HG03575 (cell line): ENCODE results near the gene LYPD3.

Experiments used
- ATAC-seq: cut with Tn5 transposase; IDR thresholded peaks from one replicate; pipeline ENCODE4 v1.9.1; 2021; ENCODE audit not compliant: unreplicated experiment, insufficient number of reproducible peaks, low FRiP score; ENCODE audit errors: extremely low read depth

Gene LYPD3

GRCh38 chr19:43489310-43489709, 23.9 kb upstream of the LYPD3 start:
- ATAC-seq = no peak

- ATAC-seq = no peak
These were observed 22.8 kb upstream of the LYPD3 start for GRCh38 chr19:43488179-43488578.

- no peak for ATAC-seq
These were observed 21.0 kb upstream of the LYPD3 start for GRCh38 chr19:43486412-43486811.

GRCh38 chr19:43485951-43486350, 20.5 kb upstream of the LYPD3 start:
- ATAC-seq = no peak

DNA sequence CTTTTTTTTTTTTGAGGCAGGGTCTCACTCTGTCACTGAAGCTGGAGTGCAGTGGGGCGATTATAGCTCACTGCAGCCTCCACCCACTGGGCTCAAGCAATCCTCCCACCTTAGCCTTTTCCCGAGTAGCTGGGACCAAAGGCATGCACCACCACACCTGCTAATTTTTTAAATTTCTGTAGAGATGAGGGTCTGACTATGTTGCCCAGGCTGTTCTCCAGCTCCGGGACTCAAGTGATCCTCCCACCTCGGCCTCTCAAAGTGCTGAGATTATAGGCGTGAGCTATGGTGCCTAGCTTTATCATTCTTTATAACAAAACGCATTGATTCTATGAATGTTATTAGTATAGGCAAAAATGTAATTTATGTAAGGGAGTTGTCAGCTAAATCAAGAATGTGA, 17.9 kb upstream of the LYPD3 start:
- no peak for ATAC-seq

DNA sequence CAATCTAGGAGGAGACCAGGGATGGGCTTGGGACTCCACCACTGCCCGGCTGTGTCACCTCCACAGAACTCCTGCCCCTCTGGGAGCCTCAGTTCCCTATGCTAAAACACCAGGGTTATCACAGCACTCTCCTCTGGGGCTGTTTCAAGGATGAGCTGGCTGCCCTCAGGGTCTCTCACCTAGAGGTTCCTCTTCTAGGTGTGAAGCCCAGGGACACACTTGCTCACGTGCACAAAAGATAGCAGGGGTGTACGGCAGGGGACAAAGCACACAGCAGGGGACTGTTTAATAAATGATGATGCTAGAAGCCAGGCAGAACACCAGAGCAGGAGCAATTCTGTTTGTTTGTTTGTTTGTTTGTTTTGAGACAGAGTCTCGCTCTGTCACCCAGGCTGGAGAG, 16.8 kb upstream of the LYPD3 start:
- no peak for ATAC-seq

GRCh38 chr19:43481701-43482100, 16.3 kb upstream of the LYPD3 start:
- ATAC-seq = no peak

DNA sequence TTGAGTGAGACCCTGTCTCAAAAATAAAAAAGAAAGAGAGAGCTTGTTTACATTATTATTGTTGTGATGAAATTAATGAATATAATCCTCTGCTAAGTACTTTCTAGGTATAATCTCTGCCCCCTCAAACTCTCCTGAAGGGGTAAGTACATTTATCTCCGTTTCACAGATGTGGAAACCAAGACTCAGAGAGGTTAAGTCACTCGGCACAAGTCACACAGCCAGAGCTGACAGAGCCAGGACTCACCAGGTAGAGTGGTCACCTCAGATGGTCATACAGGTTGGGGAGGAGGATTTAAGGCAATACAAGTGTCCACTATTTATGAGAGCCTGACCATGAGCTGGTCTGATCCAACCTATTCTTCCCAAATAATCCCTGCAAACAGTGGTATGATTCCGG, 15.2 kb upstream of the LYPD3 start:
- ATAC-seq = no peak

GRCh38 chr19:43479961-43480561, 14.7 kb upstream of the LYPD3 start:
- no peak for ATAC-seq

GRCh38 chr19:43479226-43479625, 13.8 kb upstream of the LYPD3 start:
- ATAC-seq = no peak

DNA sequence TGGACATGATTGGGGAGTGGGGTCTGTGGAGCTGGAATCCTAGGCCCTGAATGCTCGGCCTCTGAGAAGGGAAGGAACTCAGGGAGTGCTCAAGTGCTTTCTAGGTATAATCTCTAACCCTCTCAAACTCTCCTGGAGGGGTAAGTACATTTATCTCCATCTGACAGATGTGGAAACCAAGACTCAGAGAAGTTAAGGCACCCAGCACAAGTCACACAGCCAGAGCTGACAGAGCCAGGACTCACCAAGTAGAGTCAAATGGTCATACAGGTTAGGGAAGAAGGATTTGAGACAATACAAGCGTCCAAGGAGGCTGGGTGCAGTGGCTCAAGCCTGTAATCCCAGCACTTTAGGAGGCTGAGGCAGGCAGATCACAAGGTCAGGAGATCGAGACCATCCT, 12.9 kb upstream of the LYPD3 start:
- no peak for ATAC-seq

DNA sequence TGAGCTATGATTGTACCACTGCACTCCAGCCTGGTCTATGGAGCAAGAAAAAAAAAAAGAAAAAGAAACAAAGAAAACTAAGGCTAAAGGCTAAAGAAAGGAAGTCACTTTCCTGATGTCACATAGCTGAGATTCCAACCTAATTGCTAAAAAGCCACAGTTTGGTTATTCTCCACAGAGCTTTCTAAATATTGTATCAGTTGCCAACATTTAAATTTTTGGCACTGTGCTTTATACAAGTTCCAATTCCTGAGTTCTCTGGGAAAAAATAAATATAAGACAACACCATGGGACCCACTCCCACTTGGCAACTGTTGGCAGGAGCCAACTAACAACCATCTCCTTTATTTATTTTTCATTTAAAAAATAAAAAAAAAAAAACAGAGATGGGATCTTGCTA, 11.2 kb upstream of the LYPD3 start:
- ATAC-seq = no peak

DNA sequence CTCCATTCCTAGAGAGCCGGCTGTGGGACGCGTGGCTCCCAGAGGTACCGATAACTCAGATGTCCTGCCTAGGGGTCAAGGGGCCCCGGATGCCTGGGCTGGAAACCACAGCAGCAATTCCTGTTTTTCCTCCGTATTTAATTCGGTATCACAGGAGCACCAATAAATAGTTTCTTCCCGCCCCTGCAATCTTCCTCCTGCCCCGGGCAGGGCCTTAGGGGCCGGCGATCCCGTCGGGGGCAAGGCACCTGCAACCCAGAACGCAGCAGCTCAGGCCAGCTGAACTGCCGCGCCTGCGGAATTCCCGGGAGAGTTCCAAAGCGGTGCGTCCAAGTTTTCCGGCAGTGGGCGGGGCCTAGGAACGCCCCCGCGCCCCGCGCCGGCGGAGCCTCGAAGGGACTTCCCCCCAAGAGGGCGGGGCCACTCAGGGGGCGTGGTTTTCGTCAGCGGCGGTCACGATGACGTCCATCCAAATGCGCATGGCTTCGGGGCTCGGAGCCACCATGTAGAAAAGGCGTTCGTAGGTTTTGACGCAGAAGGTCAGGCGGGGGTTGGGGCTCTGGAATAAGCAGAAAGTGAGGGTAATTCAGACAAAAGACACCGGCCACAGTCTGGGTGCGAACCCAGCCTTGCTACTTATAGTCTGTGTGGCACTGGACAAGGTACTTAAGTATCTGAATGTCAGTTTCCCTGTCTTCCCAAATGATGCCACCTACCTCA, 9.7 kb upstream of the LYPD3 start:
- no peak for ATAC-seq

- no peak for ATAC-seq
These were observed 9.1 kb upstream of the LYPD3 start for GRCh38 chr19:43474487-43474886.

DNA sequence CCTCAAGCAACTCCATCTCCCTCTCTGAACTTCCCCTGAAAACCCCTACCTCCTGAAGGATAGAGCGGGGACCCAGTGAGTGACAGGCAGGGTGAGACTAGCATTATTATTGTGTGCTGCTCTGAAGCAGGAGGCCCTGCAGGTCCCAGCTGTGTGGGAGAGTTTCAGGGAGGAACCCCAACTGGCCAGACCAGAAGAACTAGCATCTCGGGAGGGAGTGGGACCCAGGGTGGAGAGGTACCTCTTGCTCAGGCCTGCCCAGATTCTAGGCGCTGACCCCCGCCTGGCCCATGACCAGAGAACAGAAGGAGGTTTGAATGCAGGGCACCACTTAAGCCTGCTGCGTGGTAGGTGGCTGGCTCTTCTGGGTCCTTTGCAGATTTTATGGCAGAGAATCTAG, 5.7 kb upstream of the LYPD3 start:
- no peak for ATAC-seq

GRCh38 chr19:43470288-43470687, 4.9 kb upstream of the LYPD3 start:
- no peak for ATAC-seq

GRCh38 chr19:43469160-43469480, 3.7 kb upstream of the LYPD3 start:
- no peak for ATAC-seq

- no peak for ATAC-seq
These were observed 3.1 kb upstream of the LYPD3 start for GRCh38 chr19:43468354-43469159.

- no peak for ATAC-seq
These were observed 2.3 kb upstream of the LYPD3 start for GRCh38 chr19:43467730-43468129.

GRCh38 chr19:43467276-43467675, 1.9 kb upstream of the LYPD3 start:
- ATAC-seq = no peak
